ENCODE results near the gene HTR1D. TPM values are rescaled to one million over a fixed set of nuclear protein-coding genes. Genes with fewer than 3 reads are reported as not detected.
A peak's percentile ranks its signal among the peaks of the same experiment; 100 is the strongest.

The HTR1D gene
- total and polyA plus RNA-seq, 12 donors, result 0.03 to 0.06 TPM; not detected in 10

DNA sequence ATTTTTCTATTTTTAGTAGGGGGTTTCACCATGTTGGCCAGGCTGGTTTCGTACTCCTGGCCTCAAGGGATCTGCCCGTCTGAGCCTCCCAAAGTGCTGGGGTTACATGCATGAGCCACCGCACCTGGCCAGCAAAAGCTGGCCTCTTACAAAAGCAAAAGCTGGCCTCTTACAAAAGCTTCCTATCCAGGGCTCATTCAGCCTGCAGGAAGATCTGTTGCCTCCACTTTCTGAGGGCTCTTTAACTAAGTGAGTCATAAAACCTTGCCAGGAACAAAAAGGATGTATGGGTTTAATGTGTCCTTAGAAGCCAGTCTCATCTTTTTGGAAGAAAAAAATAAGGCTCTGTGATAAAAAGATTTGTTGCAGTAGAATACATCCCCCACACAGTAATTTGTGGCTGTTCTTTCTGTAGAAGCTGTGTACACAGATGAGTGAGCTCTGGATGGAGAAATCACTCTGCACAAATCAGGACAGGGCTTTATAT is 15.0 kb downstream of the HTR1D start:
- WGBS, 4 donors, result 55 to 87% (median 67%) methylated on average over 3 of the region's 3 CpGs
- TF ChIP-seq, protein P1, sequence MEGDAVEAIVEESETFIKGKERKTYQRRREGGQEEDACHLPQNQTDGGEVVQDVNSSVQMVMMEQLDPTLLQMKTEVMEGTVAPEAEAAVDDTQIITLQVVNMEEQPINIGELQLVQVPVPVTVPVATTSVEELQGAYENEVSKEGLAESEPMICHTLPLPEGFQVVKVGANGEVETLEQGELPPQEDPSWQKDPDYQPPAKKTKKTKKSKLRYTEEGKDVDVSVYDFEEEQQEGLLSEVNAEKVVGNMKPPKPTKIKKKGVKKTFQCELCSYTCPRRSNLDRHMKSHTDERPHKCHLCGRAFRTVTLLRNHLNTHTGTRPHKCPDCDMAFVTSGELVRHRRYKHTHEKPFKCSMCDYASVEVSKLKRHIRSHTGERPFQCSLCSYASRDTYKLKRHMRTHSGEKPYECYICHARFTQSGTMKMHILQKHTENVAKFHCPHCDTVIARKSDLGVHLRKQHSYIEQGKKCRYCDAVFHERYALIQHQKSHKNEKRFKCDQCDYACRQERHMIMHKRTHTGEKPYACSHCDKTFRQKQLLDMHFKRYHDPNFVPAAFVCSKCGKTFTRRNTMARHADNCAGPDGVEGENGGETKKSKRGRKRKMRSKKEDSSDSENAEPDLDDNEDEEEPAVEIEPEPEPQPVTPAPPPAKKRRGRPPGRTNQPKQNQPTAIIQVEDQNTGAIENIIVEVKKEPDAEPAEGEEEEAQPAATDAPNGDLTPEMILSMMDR (IDR thresholded peaks at IDR 0.05), result no peak
- no peak for TF ChIP-seq POLR2A (IDR thresholded peaks at IDR 0.05)
- Histone ChIP-seq H3K9me3 (replicated peaks in 1 of 3) (no peaks in the 10 kb centered on the region), H3K27ac (no peak overlapping the region), H3K4me3 (no peak overlapping the region), H3K27me3 (no peaks in the 10 kb centered on the region), H3K4me1 (replicated peaks in 1 of 2) (no peaks in the 10 kb centered on the region), H3K36me3 (replicated peaks in 1 of 2) (no peaks in the 10 kb centered on the region)
- intact Hi-C loops (cut with DNase I), result no loop called here
- DNase-seq, result no peak

DNA sequence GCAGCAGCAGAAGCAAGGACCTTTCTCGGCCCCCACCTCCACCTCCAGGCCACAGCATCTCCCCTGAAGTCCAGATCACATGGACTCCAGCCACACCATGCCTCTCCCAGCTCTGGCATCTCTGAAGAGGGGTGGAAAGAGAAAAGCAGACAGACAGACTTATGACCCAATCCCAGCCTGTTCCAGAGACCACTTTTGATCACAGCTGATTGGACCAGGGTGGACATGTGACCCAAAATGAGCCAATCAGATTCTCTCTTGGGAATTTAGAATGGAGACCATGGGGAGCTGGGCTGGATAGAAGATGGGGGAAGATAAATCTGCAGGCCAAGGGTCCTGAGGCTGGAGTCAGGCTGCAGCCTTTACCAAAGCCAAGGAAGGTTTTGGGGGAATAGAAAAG is 16.4 kb downstream of the HTR1D start:
- DNase-seq, result no peak
- Histone ChIP-seq H3K36me3 (replicated peaks in 1 of 2) (no peaks in the 10 kb centered on the region), H3K27me3 (no peaks in the 10 kb centered on the region), H3K4me3 (no peak overlapping the region), H3K27ac (no peak overlapping the region), H3K4me1 (replicated peaks in 1 of 2) (no peaks in the 10 kb centered on the region), H3K9me3 (replicated peaks in 1 of 3) (no peaks in the 10 kb centered on the region)
- TF ChIP-seq POLR2A (IDR thresholded peaks at IDR 0.05), result no peak
- TF ChIP-seq, protein P1 (IDR thresholded peaks at IDR 0.05), result no peak
- 75 to 93% (median 88%) methylated on average over 1 of the region's 1 CpG for WGBS, 4 donors
- intact Hi-C loops (cut with DNase I), result no loop called here

DNA sequence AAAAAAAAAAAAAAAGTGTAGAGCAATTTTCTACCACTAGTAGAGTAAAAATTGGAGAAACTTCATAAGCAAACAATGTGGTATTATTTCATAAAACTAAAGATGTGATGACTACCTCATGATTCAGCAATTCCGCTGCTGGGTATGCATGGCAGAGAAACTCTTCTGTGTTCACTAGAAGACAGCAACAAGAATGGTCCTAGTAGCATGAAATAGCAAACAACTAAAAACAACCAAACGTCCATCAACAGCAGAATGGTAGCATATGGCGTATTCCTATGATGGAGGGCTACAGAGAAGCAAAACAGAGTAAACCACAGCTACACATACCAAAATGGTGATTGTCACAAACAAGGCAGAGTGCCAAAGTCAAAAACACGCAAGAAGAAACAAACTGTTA is 18.9 kb downstream of the HTR1D start:
- Histone ChIP-seq H3K4me3 (no peak overlapping the region), H3K27ac (no peak overlapping the region), H3K27me3 (no peaks in the 10 kb centered on the region), H3K36me3 (replicated peaks in 1 of 2) (no peaks in the 10 kb centered on the region), H3K4me1 (replicated peaks in 1 of 2) (no peaks in the 10 kb centered on the region), H3K9me3 (replicated peaks in 1 of 3) (no peaks in the 10 kb centered on the region)
- DNase-seq, result peak in 1 of 7 donors; percentile 26
- intact Hi-C loops (cut with DNase I), result no loop called here
- WGBS, 4 donors, result 60 to 69% (median 63%) methylated on average over 4 of the region's 4 CpGs
- no peak for TF ChIP-seq POLR2A (IDR thresholded peaks at IDR 0.05)

DNA sequence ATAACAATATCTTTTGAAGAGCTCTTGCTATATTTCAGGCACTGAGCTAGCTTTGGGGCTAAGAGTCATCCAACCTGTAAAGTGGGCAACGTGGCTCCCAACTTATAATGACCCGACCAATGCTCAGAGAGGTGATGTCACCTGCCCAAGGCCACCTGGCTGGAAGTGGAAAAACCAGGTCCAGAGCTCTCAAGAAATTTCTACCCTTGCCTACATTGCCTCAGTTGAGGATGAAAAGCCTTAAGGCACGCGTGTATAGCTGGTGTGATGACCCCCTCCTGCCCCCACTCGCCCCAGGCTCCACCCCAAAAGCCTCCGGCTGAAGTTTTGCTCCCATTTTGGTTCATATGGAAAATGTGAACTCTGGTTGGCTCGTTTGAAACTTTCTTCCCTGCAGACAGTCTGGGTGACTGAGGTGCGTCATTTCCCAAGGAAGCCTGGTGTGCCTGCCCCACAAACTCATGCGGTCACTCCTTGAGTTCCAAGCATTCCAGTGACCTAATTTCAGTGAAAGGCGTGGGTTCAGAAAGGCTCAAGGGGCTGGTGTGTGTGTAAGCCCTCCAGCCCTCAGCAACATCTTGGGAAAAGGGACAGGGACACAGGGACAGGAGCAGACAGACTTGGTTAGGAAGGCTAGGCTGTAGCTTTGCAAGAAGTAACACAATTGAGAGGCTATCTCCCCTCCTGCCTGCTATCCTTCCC is 20.5 kb downstream of the HTR1D start:
- Histone ChIP-seq H3K36me3 (replicated peaks in 1 of 2) (no peaks in the 10 kb centered on the region), H3K27ac (no peak overlapping the region), H3K27me3 (no peaks in the 10 kb centered on the region), H3K4me1 (replicated peaks in 1 of 2) (no peaks in the 10 kb centered on the region), H3K9me3 (replicated peaks in 1 of 3) (no peaks in the 10 kb centered on the region), H3K4me3 (no peak overlapping the region)
- intact Hi-C loops (cut with DNase I), result no loop called here
- no peak for DNase-seq
- TF ChIP-seq, protein P1 (IDR thresholded peaks at IDR 0.05), result no peak
- no peak for TF ChIP-seq POLR2A (IDR thresholded peaks at IDR 0.05)
- WGBS, 4 donors, result 26 to 62% (median 60%) methylated on average over 2 to 10 of the region's 10 CpGs
